ENCODE measurements around the gene LETMD1.

Gene LETMD1

DNA sequence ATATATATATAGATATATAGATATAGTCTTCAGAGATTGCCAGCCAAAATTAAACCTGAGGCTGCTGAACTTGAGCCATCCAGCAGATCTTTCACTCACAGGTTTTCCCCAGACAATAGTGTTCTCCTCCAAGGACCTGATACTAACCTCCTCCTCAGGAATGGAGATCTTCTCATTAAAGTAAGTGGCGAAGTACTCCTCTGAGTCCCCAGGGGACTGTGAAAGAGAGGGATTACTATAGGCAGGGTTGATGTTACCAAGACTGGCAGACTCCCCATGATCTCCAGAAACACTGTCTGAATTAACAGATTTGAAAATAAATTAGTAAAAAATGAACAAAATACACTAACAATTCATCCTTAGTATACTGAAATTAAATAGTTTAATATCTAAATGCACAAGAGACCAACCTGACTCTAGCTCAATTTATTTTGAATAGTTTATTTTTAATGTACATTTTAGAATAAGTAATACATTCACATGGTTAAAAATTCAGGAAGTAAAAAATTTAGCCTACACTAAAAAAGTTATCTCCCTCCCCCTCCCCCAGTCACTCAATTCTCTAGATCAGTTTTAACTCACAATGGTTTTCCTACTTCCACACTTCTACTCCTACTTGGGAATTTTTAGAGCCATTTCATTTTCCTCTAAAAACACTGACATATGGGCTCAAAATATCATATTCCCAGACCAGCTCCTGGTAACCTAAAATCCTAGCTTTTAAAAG lies 39.6 kb upstream of the LETMD1 start:
- Histone ChIP-seq H3K36me3 (ENCODE audit: control insufficient read depth in 2 of 2, insufficient read depth in 1 of 2, low read length in 2 of 2) (peaks cover 31 to 36% of the 10 kb centered on the region in 2 experiments), H3K4me3 (ENCODE audit: low read depth, low read length) (no peak overlapping the region), H3K4me1 (ENCODE audit: control insufficient read depth, insufficient read depth, low read length) (peaks cover 16% of the 10 kb centered on the region), H3K27ac (ENCODE audit: extremely low read depth, low read depth, low read length) (no peak overlapping the region), H3K9me3 (ENCODE audit: control insufficient read depth, insufficient read depth, low read depth, low read length) (no peaks in the 10 kb centered on the region)
- TF ChIP-seq ZNF350 (tag by site-specific recombination; IDR thresholded peaks at IDR 0.05) (no peak), KLF16 (tag by site-specific recombination; IDR thresholded peaks at IDR 0.05) (no peak), GLI2 (tag by site-specific recombination; IDR thresholded peaks at IDR 0.05; ENCODE audit: borderline replicate concordance, low read depth) (no peak), ZNF311 (tag by site-specific recombination; IDR thresholded peaks at IDR 0.05; ENCODE audit: borderline replicate concordance) (no peak), ZNF530 (tag by site-specific recombination; IDR thresholded peaks at IDR 0.05; ENCODE audit: low read depth) (no peak), ZNF10 (tag by site-specific recombination; IDR thresholded peaks at IDR 0.05) (no peak), KLF10 (tag by site-specific recombination; IDR thresholded peaks at IDR 0.05) (no peak)
- TF ChIP-seq, protein P1, sequence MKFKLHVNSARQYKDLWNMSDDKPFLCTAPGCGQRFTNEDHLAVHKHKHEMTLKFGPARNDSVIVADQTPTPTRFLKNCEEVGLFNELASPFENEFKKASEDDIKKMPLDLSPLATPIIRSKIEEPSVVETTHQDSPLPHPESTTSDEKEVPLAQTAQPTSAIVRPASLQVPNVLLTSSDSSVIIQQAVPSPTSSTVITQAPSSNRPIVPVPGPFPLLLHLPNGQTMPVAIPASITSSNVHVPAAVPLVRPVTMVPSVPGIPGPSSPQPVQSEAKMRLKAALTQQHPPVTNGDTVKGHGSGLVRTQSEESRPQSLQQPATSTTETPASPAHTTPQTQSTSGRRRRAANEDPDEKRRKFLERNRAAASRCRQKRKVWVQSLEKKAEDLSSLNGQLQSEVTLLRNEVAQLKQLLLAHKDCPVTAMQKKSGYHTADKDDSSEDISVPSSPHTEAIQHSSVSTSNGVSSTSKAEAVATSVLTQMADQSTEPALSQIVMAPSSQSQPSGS (tag by site-specific recombination; IDR thresholded peaks at IDR 0.05; ENCODE audit: low read depth), result no peak
- TF ChIP-seq, protein P2, sequence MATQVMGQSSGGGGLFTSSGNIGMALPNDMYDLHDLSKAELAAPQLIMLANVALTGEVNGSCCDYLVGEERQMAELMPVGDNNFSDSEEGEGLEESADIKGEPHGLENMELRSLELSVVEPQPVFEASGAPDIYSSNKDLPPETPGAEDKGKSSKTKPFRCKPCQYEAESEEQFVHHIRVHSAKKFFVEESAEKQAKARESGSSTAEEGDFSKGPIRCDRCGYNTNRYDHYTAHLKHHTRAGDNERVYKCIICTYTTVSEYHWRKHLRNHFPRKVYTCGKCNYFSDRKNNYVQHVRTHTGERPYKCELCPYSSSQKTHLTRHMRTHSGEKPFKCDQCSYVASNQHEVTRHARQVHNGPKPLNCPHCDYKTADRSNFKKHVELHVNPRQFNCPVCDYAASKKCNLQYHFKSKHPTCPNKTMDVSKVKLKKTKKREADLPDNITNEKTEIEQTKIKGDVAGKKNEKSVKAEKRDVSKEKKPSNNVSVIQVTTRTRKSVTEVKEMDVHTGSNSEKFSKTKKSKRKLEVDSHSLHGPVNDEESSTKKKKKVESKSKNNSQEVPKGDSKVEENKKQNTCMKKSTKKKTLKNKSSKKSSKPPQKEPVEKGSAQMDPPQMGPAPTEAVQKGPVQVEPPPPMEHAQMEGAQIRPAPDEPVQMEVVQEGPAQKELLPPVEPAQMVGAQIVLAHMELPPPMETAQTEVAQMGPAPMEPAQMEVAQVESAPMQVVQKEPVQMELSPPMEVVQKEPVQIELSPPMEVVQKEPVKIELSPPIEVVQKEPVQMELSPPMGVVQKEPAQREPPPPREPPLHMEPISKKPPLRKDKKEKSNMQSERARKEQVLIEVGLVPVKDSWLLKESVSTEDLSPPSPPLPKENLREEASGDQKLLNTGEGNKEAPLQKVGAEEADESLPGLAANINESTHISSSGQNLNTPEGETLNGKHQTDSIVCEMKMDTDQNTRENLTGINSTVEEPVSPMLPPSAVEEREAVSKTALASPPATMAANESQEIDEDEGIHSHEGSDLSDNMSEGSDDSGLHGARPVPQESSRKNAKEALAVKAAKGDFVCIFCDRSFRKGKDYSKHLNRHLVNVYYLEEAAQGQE (tag by site-specific recombination; IDR thresholded peaks at IDR 0.05), result no peak
- CTCF ChIA-PET, result interaction anchor here (0.6 to 0.9 kb wide), 2 partner anchors 344 to 970 kb away, joined by 4 to 5 read pairs; no protein-coding TSS in a partner anchor
- POLR2A ChIA-PET, result no interaction called here

DNA sequence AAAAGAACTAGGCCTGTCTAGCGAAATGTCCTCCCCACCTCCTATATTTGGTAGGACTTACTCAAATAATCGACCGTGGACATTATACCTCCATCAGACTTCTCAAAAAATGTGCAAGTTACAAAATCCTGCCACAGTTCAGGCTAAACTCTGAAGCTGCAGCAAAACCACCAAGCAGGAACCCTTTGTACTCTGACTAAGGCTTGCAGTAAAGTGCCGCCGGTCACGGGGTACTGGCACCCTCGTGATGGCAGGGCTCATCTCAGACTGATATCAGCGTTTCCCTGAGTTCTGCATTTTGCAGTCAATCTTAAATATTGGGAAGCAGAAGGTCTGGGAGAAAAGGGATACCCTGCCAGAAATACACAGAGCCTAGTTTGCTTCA lies 39.1 kb upstream of the LETMD1 start:
- CTCF ChIA-PET, result interaction anchor here (0.9 kb wide), 1 partner anchor 344 kb away, joined by 4 read pairs; no protein-coding TSS in a partner anchor
- Histone ChIP-seq H3K4me3 (ENCODE audit: low read depth, low read length) (no peak overlapping the region), H3K4me1 (ENCODE audit: control insufficient read depth, insufficient read depth, low read length) (peaks cover 16% of the 10 kb centered on the region), H3K27ac (ENCODE audit: extremely low read depth, low read depth, low read length) (no peak overlapping the region), H3K36me3 (ENCODE audit: control insufficient read depth in 2 of 2, insufficient read depth in 1 of 2, low read length in 2 of 2) (peaks cover 25 to 36% of the 10 kb centered on the region in 2 experiments), H3K9me3 (ENCODE audit: control insufficient read depth, insufficient read depth, low read depth, low read length) (no peaks in the 10 kb centered on the region)
- POLR2A ChIA-PET, result interaction anchor here (0.6 kb wide), 1 partner anchor 376 kb away, joined by 3 read pairs; no protein-coding TSS in a partner anchor
- no peak for TF ChIP-seq KLF8 (tag by site-specific recombination; IDR thresholded peaks at IDR 0.05)
- TF ChIP-seq ZNF10 (tag by site-specific recombination; IDR thresholded peaks at IDR 0.05), result no peak
- no peak for TF ChIP-seq GLI2 (tag by site-specific recombination; IDR thresholded peaks at IDR 0.05; ENCODE audit: borderline replicate concordance, low read depth)
- no peak for TF ChIP-seq ZNF510 (tag by site-specific recombination; IDR thresholded peaks at IDR 0.05; ENCODE audit: insufficient replicate concordance)
- TF ChIP-seq ZNF175 (tag by site-specific recombination; IDR thresholded peaks at IDR 0.05), result no peak
- no peak for TF ChIP-seq ZNF157 (tag by site-specific recombination; IDR thresholded peaks at IDR 0.05)

DNA sequence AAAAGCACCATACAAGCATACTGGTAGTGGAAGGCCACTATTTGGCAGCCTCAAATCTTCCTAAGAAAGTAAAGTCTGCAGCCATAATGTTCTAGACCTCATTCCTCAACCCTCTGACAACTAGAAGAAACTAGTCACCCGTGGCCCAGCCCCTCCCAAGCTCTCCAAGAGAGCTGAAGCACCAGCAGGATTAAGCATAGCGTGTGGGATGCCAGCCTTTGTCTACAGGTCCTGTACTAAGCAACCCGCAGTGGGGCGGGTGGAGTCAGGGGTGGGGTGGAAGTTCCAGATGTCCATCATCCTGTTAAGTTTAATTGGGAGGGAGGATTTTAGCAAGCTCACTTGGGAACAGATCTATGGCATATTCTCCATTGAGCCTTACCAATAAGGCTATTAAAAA lies 36.2 kb upstream of the LETMD1 start:
- ChIA-PET CTCF (interaction anchor here (0.6 to 1.9 kb wide), 3 partner anchors 16 to 309 kb away, joined by 3 to 8 read pairs (median 4); no protein-coding TSS in a partner anchor), POLR2A (interaction anchor here (1.1 to 1.2 kb wide), 2 partner anchors 13 to 14 kb away, joined by 3 read pairs; partner anchors contain the start of gene SLC11A2)
- no peak overlapping the region for H3K4me3 ChIP-seq (ENCODE audit: low read depth, low read length)
- peaks cover 11 to 14% of the 10 kb centered on the region in 2 experiments; a peak in 2 of 3 replicates for H3K36me3 ChIP-seq (ENCODE audit: control insufficient read depth in 2 of 2, insufficient read depth in 1 of 2, low read length in 2 of 2)
- H3K9me3 ChIP-seq (ENCODE audit: control insufficient read depth, insufficient read depth, low read depth, low read length), result no peaks in the 10 kb centered on the region
- no peak overlapping the region for H3K27ac ChIP-seq (ENCODE audit: extremely low read depth, low read depth, low read length)
- peaks cover 20% of the 10 kb centered on the region for H3K4me1 ChIP-seq (ENCODE audit: control insufficient read depth, insufficient read depth, low read length)
- TF ChIP-seq KLF1 (tag by site-specific recombination; IDR thresholded peaks at IDR 0.05) (peak; percentile 57), ZNF112 (tag by site-specific recombination; IDR thresholded peaks at IDR 0.05) (no peak)
- TF ChIP-seq, protein P3, sequence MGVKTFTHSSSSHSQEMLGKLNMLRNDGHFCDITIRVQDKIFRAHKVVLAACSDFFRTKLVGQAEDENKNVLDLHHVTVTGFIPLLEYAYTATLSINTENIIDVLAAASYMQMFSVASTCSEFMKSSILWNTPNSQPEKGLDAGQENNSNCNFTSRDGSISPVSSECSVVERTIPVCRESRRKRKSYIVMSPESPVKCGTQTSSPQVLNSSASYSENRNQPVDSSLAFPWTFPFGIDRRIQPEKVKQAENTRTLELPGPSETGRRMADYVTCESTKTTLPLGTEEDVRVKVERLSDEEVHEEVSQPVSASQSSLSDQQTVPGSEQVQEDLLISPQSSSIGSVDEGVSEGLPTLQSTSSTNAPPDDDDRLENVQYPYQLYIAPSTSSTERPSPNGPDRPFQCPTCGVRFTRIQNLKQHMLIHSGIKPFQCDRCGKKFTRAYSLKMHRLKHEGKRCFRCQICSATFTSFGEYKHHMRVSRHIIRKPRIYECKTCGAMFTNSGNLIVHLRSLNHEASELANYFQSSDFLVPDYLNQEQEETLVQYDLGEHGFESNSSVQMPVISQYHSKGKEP (tag by site-specific recombination; IDR thresholded peaks at IDR 0.05), result no peak

Data from HEK293 (cell line).